Right lobe of liver (tissue), 6 donors: ENCODE results near the gene AIG1. TPM values are rescaled to one million over a fixed set of nuclear protein-coding genes. Genes with fewer than 3 reads are reported as not detected.
A peak's percentile ranks its signal among the peaks of the same experiment; 100 is the strongest.

Experiments
- ATAC-seq, 4 donors: fragments of 200-7000 bp; cut with Tn5 transposase; one replicate each; pipeline ENCODE4 v1.9.1; 2020; ENCODE audit warnings: mild to moderate bottlenecking in 4 of 4, moderate library complexity in 4 of 4
- DNase-seq, 3 donors: peaks; one replicate each; pipeline ENCODE4 v3.0.0-alpha.2; 2020
- H3K27ac ChIP-seq, 3 donors: fragments of 200-600 bp; one replicate each; pipeline ENCODE4 v1.8.0; 2022
- H3K27me3 ChIP-seq, 2 donors: fragments of 200-600 bp; one replicate each; pipeline ENCODE4 v1.8.0; 2022
- H3K36me3 ChIP-seq, 4 donors: fragments of 200-600 bp; sonication (generic) in 1 of 4; one replicate each; pipeline versions ENCODE4 v1.5.1 to v1.8.0; 2017 to 2022; ENCODE audit warnings: control low read depth in 1 of 4
- H3K4me1 ChIP-seq, 4 donors: fragments of 200-600 bp; sonication (generic) in 1 of 4; one replicate each; pipeline versions ENCODE4 v1.5.1 to v1.8.0; 2017 to 2022; ENCODE audit warnings: control low read depth in 1 of 4
- H3K4me3 ChIP-seq, 3 donors: fragments of 200-600 bp; one replicate each; pipeline ENCODE4 v1.8.0; 2022
- H3K9me3 ChIP-seq, 4 donors: fragments of 200-600 bp; sonication (generic) in 1 of 4; one replicate each; pipeline versions ENCODE4 v1.5.1 to v1.8.0; 2017 to 2022; ENCODE audit warnings: control low read depth in 1 of 4
- POLR2A ChIP-seq: fragments of 450-650 bp; IDR thresholded peaks from one replicate; pipeline ENCODE4 v1.6.1; 2017; ENCODE audit warnings: antibody characterized with exemption, mild to moderate bottlenecking
- WGBS: methylation state at CpG from one replicate; pipeline ENCODE4 v1.1.6; 2018; ENCODE audit warnings: low coverage, low lambda C conversion rate; ENCODE audit not compliant: insufficient coverage; ENCODE audit errors: missing lambda C conversion rate; 5-methylcytosine and 5-hydroxymethylcytosine counted together
- intact Hi-C, 2 donors: fragments of 100-400 bp; cut with DNase I; formaldehyde crosslinking; loops; one replicate each; pipeline versions ENCODE4 v1.11.2 to v1.14.1; 2022
- total RNA-seq, 6 experiments: library from RNA; depleted of rRNA in 2 of 6; stranded (reverse); fragments of >200 nt in 2 of 6; fragmentation: NEBNext Ultra II Directional in 3 of 6; extraction: Animal tissue kit (Norgen Biotek cat#: 25700) in 3 of 6; gene quantifications; one replicate each; pipeline versions ENCODE4 v1.1.0 to v1.2.4, GENCODE V29; 2016 to 2023
- TF ChIP-seq, protein P1 (sequence below), 4 donors: fragments of 200-600 bp in 3 of 4; fragments of 450-650 bp in 1 of 4; IDR thresholded peaks; one replicate each; pipeline versions ENCODE4 v1.5.1 to v1.8.0; 2016 to 2022; ENCODE audit warnings: antibody characterized with exemption in 4 of 4, mild to moderate bottlenecking in 2 of 4
- donor health status: DM: no; HTN: yes; CAD: no.
- donor health status: DM: no; HTN: no; CAD: no.
- donor health status: DM: no; HTN: no; CAD: no.
- donor health status: DM: no; HTN: yes; CAD: no.
- donor health status: DM: no; HTN: yes; CAD: no.

Gene AIG1
- total RNA-seq, 6 experiments from 2014 or later: 81.4 to 151 (median 111) TPM

DNA sequence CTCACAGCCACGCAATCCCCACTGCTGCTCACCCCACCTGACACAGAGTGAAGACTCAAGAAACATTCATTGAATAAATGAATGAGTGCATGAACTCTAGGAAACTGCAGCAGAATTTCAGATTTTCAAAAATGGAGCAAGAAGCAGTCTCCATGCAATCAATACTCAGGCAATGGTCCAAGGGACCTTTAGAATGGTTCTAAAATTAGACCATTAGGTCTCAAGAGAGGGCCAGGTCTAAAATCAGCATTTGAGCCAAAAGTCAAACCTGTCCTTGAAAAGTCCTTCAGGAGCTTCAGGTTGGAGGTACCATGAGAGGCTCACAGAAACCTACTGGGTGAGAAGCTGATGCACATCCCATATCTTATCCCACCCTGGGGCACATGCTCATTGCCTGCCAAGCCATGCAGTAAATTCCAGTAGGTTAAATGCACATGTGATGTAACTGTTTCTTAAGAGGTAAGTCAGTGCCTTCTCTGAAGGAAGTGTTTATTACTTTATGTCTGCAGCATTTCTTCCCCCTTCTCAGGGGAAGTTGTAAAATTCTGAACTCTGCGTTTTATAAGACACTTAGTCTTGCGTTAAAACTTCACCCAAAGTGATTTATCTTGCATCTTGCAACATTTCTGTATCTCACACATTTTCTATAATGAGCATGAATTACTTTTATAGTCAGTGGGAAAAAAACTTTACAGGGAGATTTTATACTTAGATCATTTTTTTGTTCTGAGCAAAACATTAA lies 263.2 kb downstream of the AIG1 start:
- TF ChIP-seq, protein P1, sequence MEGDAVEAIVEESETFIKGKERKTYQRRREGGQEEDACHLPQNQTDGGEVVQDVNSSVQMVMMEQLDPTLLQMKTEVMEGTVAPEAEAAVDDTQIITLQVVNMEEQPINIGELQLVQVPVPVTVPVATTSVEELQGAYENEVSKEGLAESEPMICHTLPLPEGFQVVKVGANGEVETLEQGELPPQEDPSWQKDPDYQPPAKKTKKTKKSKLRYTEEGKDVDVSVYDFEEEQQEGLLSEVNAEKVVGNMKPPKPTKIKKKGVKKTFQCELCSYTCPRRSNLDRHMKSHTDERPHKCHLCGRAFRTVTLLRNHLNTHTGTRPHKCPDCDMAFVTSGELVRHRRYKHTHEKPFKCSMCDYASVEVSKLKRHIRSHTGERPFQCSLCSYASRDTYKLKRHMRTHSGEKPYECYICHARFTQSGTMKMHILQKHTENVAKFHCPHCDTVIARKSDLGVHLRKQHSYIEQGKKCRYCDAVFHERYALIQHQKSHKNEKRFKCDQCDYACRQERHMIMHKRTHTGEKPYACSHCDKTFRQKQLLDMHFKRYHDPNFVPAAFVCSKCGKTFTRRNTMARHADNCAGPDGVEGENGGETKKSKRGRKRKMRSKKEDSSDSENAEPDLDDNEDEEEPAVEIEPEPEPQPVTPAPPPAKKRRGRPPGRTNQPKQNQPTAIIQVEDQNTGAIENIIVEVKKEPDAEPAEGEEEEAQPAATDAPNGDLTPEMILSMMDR (IDR thresholded peaks at IDR 0.05): no peak
- no peak for TF ChIP-seq POLR2A
- ATAC-seq: peak; percentile 62 to 90 (median 68)
- WGBS: 70% methylated on average over 3 of the region's 3 CpGs

DNA sequence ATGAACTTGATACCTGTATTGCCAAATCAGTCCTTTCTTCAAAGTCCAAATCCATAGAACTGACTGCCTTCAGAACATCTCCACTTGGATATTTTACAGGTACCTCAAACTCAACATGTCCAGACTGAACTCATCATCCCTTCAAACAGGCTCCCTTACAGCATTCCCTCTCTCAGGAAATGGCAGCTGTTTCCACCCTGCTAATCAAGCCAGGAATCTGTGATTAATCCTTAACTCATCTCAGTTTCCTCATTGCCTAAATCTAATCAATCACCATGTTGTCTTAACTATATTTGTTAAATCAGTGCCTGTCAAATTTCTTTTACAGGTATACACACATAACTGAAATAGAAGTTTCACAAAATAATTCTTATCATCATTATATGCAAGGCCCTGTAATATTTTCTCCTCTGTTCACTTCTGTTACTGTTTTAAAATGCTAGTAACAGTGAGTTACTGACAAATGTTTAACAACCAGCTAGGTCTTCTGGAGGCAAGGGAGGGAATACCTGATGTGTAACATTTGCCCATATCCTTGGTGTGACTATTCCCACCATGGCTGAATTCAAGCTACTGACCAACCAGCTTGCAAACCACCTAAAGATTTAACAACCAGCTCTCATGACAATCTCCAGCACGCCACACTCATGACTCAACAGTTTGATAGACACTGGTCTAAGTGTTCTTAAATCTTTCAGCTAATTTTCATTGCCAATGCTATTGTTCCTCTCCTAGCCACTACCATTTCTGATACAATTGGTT lies 264.9 kb downstream of the AIG1 start:
- H3K9me3 ChIP-seq: no peaks in the 10 kb centered on the region
- intact Hi-C loops: no loop called here
- WGBS: 89% methylated on average over 1 of the region's 1 CpG
- H3K4me3 ChIP-seq: no peak overlapping the region
- H3K36me3 ChIP-seq: no peaks in the 10 kb centered on the region
- H3K4me1 ChIP-seq: peaks cover 0 to 20% (median 3%) of the 10 kb centered on the region in 4 donors
- no peak for TF ChIP-seq POLR2A
- TF ChIP-seq, protein P1 (IDR thresholded peaks at IDR 0.05): no peak
- DNase-seq: no peak
- ATAC-seq: peak in 1 of 4 donors; percentile 72
- no peak overlapping the region for H3K27ac ChIP-seq
- H3K27me3 ChIP-seq: no peaks in the 10 kb centered on the region

More for the DNA sequence above, 263.2 kb downstream of the AIG1 start:
- H3K27ac ChIP-seq: no peak overlapping the region
- DNase-seq: no peak
- no peaks in the 10 kb centered on the region for H3K9me3 ChIP-seq
- no peaks in the 10 kb centered on the region for H3K36me3 ChIP-seq
- H3K4me1 ChIP-seq: peaks cover 0 to 20% (median 3%) of the 10 kb centered on the region in 4 donors
- H3K4me3 ChIP-seq: no peak overlapping the region
- intact Hi-C loops: no loop called here
- no peaks in the 10 kb centered on the region for H3K27me3 ChIP-seq

DNA sequence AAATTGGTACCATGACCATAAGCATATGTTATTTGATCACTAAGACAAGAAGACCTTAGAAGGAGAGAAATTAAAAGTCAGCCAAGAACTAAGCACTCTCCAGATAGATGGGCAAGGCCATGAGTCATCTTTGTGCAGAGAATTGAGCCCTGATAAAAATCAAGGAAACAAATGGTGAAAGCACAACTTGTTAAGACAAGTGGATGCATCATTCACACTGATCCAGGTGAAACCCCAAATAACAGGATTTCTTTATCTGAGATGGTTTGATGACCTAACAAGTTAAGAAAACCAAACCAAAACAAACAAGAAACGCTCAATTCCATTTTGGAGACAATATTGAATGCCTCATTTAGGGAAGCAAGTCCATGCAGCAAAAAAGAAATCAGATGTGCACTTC lies 268.2 kb downstream of the AIG1 start:
- Histone ChIP-seq H3K4me3 (no peak overlapping the region), H3K27ac (no peak overlapping the region), H3K27me3 (no peaks in the 10 kb centered on the region), H3K9me3 (no peaks in the 10 kb centered on the region), H3K4me1 (peaks cover 0 to 13% (median under 1%) of the 10 kb centered on the region in 4 donors), H3K36me3 (peaks cover 0 to 6% (median 0%) of the 10 kb centered on the region in 4 donors)
- ATAC-seq (no peak), DNase-seq (no peak)
- intact Hi-C loops: no loop called here
- no peak for TF ChIP-seq POLR2A
- TF ChIP-seq, protein P1 (IDR thresholded peaks at IDR 0.05): no peak
- 83% methylated on average over 1 of the region's 1 CpG for WGBS

DNA sequence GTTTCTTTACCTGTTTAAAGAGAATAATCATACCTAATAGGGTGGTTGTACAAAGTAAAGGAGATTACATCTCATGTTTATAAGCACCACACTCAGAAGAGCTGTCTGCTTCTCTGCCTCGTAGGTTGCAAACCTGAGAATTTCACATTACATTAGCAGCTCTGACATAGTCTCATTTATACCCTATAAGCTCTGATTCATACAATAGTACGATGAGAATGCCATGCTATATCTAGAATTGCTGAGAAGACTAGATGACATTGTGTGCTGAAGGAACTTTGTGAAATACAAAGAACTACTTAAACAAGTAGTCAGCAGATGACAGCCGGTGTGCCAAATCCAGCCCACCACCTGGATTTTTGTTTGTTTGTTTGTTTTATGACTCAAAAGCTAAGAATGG lies 268.6 kb downstream of the AIG1 start:
- ATAC-seq: no peak
- Histone ChIP-seq H3K4me3 (no peak overlapping the region), H3K27ac (no peak overlapping the region), H3K27me3 (no peaks in the 10 kb centered on the region), H3K36me3 (peaks cover 0 to 11% (median 0%) of the 10 kb centered on the region in 4 donors), H3K9me3 (no peaks in the 10 kb centered on the region), H3K4me1 (peaks cover 0 to 8% (median 0%) of the 10 kb centered on the region in 4 donors)
- no peak for DNase-seq
- 94% methylated on average over 3 of the region's 3 CpGs for WGBS
- no peak for TF ChIP-seq POLR2A
- TF ChIP-seq, protein P1 (IDR thresholded peaks at IDR 0.05): no peak
- intact Hi-C loops: no loop called here
